HG03460 (cell line): ENCODE measurements around the gene ANKS4B.
"Not testable (repeated sequence)": the region's sequence is repeated elsewhere in the genome, so short reads cannot be mapped to it uniquely, and the experiment has no call there.

ENCODE experiments used
- ATAC-seq: cut with Tn5 transposase; IDR thresholded peaks from one replicate; pipeline ENCODE4 v1.9.1; 2021; ENCODE audit not compliant: unreplicated experiment

Gene ANKS4B

GRCh38 chr16:21218153-21218552 is 15.3 kb upstream of the ANKS4B start:
- no peak for ATAC-seq

- ATAC-seq = no peak
Measured at GRCh38 chr16:21219551-21219950, 13.9 kb upstream of the ANKS4B start.

DNA sequence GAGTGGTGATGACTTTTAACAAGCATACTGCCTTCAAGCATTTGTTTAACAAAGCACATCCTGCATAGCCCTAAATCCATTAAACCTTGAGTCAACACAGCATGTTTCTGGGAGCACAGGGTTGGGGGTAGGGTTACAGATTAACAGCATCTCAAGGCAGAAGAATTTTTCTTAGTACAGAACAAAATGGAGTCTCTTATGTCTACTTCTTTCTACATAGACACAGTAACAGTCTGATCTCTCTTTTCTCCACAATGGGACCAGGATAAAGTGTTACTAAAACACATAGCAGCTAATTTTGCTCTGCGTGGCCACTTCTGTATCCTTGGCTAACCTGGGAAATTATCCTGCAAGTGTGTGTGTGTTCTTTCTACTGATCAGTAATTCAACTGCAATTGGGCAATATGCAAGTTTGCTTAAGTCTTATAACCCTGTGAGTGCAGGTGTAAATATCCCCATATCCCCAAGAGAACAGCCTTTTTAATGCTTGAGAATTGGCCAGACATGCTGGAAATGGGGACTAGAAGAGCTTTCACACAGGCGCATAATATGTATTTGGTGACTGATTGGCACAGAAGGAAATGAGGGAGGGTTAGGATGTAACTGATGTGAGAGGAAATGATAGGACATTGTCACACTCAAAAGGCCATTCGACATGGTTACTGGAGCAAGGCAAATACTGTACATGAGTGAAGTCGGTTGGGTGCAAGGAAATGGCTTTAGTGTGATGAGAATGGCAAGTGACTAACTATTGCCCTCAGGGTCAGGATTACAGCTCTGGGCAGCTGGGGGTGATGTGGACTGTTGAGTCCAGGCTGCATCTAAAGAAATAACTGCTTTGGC is 10.8 kb upstream of the ANKS4B start:
- ATAC-seq = no peak

DNA sequence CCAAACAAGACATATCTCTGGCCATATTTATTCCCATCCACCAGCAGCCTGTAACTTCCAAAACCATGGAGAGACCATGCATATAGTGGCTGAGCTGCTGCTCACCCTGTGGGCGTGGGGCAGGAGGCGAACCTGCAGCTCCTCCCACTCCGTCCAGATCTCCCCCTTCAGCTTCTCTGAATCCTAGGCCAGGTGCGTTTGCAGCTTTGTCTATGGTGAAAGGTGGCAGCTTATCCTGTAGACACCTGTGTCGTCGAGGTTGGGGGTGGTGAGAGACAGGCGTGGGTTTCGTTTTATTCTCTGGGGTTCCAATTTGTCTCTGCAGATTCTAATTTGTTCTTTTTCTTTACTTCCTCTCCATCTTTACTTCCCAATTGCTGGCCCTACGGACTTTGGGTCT is 9.7 kb upstream of the ANKS4B start:
- no peak for ATAC-seq

DNA sequence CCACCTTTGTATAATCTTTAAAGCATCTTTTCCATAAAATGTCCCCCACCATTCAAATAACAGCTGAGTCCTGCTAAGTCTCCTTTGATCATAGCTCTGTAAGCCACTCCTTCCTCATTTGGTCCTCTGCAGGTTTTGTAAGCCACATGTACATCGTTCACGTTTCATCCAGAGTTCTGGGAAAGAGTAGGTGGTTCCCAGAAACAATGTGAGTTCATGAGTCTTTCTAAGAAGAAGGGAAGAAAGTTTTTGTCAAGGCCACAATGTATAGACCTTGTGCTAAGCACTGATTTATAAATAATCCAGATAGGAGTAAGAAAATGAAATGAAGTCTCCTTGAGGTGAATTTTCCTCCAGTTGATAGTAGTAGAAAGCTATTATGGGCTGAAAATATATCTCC is 8.7 kb upstream of the ANKS4B start:
- ATAC-seq = no peak

DNA sequence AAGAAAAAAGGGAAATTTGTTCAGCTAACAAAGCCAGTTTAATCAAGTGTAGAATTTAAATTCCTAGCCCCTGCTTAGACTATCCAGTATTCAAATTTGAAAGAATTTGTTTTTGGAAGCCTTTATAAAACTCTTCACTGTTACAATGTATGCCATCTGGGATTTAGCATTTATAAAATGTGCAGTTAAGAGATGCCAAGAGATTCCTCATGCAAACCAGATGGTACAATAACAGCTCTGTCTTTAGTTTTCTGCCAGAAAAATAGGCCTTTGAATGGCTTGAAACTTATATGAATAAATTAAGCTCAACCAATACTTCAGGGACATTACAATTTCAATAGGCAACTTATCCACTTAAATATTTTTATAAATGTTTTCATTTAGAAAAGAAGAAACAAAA is 6.8 kb upstream of the ANKS4B start:
- ATAC-seq = no peak

GRCh38 chr16:21227866-21228265 is 5.6 kb upstream of the ANKS4B start:
- ATAC-seq = no peak

- ATAC-seq = no peak
Measured at GRCh38 chr16:21228361-21228872, 5.1 kb upstream of the ANKS4B start.

GRCh38 chr16:21233045-21233520 is 416 bp upstream of the ANKS4B start:
- no peak for ATAC-seq

DNA sequence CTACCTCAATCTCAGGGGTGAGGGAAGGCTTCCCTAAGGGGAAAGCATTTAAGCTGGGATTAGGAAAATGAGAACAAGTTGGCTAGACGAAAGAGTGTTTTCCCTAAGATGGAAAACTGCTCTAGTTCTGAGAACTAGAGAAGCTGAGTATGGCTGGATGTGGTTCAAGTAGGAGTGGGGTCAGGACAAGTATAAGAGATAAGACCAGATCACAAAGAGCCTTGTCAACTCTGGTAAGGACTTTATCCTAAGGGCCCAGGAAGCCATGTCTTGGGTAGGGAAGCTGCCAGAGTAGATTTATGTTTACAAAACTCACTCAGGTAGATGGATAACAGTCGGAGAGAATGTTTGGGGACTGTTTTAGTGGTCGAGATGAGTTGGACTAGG is 1.7 kb downstream of the ANKS4B start:
- ATAC-seq = no peak

DNA sequence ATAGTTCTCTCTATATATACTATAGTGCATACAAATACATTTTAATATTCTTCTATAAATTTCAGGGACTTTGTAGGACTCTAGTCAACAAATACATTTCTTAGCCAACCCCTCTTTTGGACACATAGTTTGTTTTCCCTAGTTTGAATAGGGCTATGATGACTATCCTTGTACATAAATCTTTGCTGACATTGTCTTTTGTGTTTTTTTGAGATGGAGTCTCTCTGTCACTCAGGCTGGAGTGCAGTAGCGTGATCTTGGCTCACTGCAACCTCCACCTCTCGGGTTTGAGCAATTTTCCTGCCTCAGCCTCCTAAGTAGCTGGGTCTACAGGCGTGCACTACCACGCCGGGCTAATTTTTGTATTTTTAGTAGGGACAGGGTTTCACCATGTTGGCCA is 3.3 kb downstream of the ANKS4B start:
- no peak for ATAC-seq

DNA sequence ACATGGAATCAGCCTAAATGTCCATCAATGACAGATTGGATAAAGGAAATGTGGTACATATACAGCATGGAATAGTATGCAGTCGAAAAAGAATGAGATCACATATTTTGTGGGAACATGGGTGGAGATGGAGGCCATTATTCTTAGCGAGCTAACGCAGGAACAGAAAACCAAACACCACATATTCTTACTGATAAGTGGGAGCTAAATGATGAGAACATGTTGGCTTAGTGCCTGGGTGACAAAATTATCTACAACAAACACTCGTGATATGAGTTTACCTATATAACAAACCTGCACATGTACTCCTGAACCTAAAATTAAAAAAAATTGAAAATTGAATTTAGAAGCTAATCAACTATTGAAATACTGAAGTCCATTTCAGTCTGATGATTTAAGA is 6.1 kb downstream of the ANKS4B start:
- ATAC-seq = no peak

GRCh38 chr16:21242756-21243155 is 9.3 kb downstream of the ANKS4B start:
- no peak for ATAC-seq

DNA sequence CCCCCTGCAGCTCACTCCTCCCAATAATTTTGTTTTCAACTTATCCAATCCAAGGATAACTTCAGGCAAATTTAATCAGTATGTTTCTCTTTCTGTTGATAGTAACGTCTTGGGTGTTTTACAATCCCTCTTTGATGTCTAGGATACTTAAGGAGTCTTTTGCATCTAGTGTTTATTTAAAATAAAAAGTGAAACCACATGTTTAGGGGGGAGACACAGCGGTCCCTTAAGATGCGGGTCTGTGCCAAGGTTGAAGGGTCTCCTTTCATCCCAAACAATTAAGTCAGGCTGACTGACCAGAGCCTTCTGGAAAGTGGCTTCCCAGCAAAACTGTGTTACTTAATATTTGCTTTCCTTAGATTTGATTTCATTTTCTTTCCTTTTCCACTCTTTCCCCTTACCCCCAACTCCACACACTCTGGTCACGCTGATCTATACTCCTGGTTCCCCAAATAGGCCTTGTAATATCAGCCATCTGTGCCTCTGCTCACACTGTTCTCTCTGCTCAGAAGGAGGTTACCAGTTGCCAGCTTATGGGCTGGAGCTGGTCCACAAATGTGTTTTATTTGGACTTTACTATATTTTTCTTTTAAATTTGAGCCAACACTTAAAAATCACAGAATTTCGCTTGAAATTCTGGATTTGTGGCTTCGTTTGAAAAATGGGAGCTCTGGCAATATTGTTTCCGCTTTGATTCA is 11.2 kb downstream of the ANKS4B start:
- ATAC-seq = no peak

- not testable (repeated sequence) for ATAC-seq
Measured at GRCh38 chr16:21248179-21248578, 14.7 kb downstream of the ANKS4B start.

GRCh38 chr16:21250072-21250923 is 16.8 kb downstream of the ANKS4B start:
- no peak for ATAC-seq

DNA sequence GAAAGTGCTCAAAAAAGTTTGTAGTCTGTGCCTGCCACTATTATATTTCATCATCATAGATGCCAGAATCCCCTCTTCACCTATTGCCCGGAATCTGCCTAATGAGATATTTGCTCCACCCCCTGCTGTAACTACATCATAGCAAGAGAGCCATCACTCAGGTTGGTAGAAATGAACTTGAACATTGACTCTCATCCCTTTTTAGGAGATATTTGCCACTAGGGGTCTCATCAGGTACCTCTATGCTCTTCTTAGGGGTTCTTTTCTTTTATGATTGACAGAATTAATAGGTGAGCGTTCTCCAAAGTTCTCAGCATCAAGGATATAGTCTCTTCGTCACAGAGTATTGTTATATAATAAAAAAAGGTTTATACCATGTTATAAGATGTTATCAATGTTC is 20.0 kb downstream of the ANKS4B start:
- ATAC-seq = no peak

- no peak for ATAC-seq
Measured at GRCh38 chr16:21256636-21257035, 23.1 kb downstream of the ANKS4B start.

GRCh38 chr16:21257284-21257683 is 23.8 kb downstream of the ANKS4B start:
- no peak for ATAC-seq

GRCh38 chr16:21260870-21261791 is 27.6 kb downstream of the ANKS4B start:
- no peak for ATAC-seq
